GM20431 (cell line): ENCODE results near the gene ANKS1B.

Experiments used
- in situ Hi-C: fragments of 300-500 bp; cut with MseI, MboI; formaldehyde crosslinking; loops from one replicate; pipeline ENCODE4 v1.15.0; 2020; ENCODE audit warnings: low sequenced_read_pairs; ENCODE audit not compliant: unreplicated experiment

Gene ANKS1B

DNA sequence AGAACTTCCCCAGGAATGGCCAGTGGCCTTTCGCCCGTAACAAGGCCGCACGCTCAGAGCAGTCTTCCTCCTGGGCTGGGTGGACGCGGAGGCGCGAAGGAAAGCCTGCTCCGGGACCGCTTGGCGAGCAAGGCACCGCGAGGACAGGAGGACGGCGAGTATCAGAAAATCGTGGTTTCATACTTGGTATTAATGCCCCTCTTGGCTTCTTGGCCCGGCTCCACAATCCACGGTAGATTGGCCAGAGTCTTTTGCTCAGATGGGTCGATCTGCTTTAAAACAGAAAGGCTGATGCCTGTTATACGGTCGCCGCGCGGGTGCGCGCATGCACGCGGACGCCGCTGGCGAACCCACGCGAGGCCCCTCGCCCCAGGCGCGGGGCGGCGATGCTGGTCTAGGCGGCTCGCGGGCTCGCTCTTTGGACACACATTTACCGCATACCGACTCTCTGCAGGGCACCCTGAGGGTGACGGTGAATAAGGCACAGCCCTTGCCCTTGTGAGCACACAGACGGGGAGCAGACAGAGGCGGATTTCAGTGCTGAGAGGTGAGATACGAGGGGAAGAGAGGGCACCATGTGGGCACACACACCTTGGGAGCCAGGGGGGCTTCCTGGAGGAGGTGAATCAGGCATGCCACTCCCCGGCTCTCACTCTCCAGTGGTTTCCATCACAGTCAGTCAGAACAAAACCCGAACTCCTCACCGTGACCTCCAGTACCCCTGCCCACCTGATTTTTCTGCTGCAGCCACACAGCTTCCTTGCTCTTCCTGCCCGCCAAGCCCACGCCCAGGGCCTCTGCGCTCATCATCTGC lies 1239.0 kb downstream of the ANKS1B start:
- in situ Hi-C loops, result no loop called here

DNA sequence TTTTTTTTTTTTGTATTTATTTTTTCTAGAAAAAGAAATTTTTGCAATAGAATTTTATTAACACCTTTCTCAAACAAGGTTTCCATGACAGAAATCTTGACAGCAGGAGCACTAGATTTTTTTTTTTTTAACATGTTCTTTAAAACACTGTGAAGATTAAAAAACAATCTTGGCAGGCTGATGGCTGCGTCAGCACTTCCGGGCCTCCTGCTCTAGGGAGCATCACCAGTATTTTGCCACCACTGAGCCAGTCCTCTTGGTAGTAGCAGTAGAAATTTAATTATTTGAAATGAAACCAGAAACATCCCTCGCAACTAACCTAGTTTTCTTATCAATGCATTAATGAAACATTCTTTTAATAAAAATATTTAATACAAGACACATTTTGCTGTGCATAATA lies 1240.1 kb downstream of the ANKS1B start:
- in situ Hi-C loops, result no loop called here

DNA sequence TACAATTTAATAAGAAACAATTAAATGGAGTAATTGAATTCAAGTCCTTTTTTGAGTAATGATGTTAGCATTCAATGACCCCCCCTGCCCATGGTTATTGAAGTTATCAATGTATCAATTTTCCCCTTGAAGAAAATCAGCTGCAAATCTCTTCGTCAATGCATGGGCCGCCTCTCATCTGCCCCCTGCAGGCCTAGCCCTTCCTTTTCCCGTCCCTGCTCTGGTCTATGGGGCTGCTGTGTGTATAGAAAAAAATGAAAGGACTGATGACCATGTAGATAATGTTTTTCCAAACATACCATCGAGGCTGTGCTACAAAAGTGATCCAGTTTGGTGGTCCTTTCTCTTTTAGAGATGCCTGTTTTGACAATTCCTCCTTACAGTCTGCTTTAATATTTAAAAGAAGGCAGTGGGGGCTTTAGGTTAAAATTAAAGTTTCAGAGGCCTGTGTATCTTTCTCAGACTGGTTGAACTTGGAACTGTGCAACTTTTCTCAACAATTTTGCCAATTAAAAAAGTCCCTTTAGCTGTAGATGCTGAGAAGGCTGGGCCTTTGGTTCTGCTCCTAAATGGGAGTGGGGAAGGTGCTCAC lies 1241.3 kb downstream of the ANKS1B start:
- in situ Hi-C loops, result no loop called here

DNA sequence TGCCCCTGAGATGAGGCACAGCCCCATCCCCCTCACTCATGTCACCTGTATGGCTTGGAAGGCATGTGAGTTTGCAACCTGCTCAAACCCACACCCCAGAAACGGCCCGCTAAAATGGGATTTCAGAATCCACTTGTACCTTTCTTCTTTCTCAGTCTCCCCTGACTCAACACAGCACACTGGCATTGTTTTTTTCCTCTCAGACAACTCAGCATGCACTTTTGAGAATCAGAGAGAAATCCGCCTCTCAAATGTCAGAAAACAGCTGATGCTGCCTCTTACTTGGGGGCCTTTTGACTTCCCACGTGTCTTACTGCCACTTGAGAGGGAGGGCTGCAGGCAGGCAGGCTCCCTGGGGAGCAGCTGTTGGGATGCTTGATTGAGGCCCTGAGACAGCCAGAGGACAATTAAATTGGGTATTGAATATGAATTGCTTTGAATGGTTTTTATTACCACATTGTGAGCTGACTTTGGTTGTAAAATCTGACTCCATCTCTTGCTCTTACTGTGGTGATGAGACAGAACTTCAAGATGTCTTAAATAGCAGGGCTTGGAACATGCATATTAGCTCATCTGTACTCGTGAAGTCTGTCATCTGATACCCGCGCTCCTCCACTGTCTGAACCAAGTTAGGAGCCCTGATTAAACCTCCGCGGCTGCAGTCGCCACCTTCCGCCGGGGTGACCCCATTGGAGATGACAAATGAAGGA lies 1243.0 kb downstream of the ANKS1B start:
- in situ Hi-C loops, result no loop called here

DNA sequence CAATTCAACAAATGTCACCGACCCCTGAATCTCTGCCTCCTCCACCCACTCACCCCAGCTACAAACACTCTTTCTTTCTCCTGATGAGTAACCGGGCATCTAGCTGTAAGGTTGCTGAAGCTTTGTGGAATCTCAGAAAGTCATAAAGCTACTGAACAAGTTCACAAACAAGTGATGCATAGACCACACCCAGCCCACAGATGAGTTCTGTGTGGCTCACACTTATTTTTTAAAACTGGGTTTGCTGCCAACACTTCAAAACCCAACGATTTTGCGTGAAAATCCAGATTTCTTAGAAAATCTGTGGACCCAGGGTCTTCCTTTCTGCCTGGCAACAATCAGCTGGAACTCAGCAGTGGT lies 1243.6 kb downstream of the ANKS1B start:
- in situ Hi-C loops, result no loop called here

DNA sequence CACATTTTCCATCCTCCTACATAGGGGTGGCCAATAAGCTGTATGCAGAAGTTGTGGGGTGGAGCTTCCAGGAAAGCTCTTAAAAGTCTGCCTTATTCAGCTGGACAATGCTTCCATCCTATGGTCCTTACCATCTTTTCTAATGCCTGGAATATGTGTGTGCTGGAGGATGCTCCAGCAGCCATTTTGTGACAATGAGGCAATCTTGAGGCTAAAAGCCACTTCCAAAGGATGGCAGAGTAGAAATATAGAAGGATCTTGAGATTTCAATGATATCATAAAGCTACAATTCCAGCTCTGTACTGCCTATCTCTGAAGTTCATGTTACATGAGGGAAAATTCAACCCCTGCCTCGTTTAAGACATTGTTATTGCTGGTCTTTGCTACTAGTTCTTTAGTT lies 1244.0 kb downstream of the ANKS1B start:
- in situ Hi-C loops, result no loop called here

DNA sequence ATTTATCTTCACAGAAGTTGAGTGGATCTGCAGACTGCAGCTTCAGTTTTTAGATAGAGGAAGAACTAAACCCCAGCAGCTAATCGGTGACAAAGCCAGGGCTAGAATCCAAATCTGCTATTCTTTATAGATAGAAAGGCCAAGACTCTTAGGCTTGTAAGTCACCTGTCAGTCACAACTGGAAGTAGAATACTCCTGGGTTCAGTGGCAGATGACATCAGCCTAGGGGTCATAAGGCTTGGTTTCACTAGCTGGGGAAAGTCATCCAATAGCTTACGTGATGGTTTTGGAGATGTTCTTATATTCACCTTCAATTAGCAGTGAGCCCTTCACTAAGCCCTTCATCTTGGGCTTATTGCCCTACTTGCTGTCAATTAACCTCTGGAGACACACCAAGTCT lies 1246.2 kb downstream of the ANKS1B start:
- in situ Hi-C loops, result no loop called here

DNA sequence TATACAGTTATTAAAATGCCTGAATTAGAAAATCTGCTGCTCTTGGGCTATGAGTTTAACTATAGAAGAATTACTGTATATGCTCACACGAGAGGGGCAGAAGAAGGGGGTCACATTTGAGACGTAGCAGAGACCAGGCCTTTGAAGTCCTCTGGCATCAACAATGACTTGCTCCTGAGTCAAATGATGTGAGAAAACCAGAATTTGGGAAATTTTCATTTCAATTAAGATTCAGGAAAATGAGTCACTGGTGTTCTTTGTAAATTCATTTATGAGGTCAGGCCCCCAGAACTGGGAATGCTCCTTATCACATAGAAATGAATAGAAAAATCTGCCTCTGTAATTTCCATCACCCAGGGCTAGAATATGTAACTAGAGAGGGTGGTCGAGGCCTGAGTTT lies 1246.7 kb downstream of the ANKS1B start:
- in situ Hi-C loops, result no loop called here

DNA sequence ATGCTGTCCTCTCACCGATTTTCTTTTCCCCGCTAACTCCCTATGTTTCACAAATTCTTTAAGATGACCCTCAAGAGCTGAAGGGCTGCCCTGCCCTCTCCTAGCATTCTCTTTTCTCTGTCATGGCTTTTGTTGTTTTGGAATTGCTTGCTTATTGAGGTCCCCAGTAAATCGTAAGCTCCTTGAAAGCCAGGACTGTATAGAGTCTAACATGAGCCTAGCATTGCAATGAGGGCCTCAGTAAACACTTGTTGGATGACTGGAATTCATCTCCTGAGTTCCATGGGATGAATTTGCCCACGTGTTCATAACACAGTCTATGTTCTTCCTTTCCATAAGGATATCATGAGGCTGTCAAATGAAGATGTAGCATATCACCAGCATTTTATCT lies 1247.4 kb downstream of the ANKS1B start:
- in situ Hi-C loops, result no loop called here

DNA sequence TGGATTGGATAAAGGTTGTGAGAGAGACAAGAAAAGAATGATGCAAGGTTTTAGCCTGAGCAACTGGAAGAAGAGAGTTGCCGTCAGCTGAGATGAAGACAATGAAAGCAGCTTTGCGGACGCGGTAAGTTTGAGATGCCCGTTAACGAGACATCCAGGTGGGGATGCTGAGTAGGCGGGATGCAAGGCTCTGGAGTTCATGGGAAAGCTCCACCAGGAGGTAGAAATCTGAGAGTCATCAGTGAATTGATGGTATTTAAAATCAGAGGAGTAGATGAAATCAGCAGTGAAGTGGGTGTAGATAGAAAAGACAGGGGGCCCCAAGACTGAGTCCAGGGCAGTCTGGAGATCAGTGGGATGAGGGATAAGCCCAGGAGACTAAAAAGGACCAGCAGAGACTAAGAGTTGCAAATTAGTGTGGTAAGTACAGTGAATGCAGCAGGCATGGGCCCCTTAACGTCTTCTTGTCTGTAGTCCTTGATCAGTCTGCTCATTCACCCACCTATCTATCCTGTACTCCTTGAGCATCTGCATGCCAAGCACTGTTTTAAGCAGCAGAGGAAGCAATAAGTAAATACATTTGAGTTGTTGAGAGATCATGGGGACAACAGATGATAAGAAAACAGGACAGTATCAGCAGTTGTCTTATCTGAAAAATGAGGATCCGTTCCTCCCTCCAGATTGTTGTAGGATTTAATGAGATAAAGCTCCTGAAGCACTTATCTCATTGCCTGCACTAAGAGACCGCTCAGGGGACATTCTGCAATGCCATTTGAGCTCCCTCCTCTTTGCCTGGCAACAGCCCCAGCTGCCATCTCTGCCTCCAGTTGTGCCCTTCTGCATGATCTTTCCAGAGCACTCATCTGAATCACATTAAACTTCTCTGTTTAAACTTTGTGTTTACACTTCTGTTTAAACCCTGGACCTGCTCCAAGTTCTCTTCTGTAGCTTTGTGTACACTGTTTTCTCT lies 1248.1 kb downstream of the ANKS1B start:
- in situ Hi-C loops, result no loop called here

DNA sequence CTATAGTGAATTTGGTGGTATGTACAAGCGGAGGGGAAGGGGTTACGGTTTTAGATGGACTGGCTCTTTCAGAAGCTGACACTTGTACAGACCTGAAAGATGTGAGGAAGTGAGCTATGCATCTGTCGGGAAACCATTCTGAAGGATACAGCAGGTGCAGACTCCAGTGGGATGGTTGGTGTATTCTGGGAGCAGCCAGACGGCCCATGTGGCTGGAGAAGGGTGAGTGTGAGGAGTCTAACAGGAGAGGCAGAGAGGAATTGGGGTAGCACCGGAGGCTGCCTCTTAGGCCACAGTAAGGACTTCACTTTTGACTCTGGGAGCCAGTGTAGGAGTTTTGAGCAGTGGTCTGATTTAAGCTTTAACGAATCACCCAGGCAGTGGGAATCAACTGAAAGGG lies 1248.9 kb downstream of the ANKS1B start:
- in situ Hi-C loops, result no loop called here

DNA sequence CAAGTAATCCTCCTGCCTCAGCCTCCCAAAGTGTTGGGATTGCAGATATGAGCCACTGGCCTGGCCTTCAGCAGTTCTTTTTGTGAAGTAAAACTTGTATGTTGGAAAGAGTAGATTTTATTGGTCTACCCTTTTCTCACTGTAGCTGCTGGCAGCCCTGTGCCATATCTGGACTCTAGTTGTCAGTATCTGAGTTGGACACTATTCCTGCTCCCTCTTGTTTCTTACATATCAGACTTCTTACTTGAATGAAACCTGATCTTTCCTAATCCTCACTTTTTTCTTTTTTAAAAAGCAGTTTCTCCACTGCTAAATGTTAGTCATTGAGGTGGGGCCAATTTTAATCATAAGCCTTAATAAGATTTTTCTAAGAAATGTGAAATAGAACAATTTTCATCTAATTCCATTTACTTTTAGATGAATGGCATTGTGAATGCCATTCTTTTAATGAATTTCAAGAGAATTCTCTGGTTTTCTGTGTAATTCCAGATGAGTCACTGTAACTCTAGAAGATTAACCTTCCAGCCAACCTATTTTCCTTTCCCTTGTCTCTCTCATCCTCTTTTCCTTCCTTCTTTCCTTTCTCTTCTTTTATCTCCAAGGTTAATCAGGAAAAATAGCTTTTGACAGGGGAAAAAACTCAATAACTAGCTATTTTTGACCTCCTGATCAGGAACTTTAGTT lies 1250.9 kb downstream of the ANKS1B start:
- in situ Hi-C loops, result no loop called here

DNA sequence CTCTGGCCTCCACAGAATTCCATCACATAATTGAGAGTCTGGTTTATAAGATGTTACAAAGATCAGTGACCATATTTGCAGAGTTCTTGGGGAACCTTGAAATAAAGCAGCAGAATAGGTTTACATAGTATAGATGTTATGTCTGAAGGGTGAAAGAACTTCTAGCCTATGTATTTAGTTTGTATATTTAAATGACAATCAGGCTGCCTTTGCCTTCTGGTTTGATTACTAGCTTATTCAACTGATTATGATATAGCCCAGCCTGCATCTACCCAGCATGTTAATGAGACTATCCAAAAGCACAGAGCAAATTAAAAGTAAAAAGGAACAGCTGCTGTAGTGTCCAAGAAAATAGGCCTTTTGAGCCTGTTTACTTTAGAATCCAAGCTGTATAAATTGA lies 1254.3 kb downstream of the ANKS1B start:
- in situ Hi-C loops, result no loop called here

DNA sequence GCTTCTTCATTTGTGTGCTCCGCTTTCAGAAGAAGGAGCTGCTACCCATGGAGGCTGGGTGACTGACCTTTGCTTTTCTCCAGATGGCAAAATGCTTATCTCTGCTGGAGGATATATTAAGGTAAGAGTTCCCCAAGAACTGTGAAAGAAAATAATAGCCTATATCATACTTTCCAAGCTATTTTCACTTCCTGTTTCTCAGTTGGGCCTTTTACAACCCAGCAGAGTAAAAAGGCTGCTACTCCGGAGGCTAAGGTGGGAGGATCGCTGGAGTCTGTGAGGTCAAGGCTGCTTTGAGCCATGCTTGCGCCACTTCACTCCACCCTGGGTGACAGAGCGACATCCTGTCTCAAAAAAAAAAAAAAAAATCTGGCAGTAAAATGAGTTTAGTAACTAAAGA lies 1257.5 kb downstream of the ANKS1B start:
- in situ Hi-C loops, result no loop called here

DNA sequence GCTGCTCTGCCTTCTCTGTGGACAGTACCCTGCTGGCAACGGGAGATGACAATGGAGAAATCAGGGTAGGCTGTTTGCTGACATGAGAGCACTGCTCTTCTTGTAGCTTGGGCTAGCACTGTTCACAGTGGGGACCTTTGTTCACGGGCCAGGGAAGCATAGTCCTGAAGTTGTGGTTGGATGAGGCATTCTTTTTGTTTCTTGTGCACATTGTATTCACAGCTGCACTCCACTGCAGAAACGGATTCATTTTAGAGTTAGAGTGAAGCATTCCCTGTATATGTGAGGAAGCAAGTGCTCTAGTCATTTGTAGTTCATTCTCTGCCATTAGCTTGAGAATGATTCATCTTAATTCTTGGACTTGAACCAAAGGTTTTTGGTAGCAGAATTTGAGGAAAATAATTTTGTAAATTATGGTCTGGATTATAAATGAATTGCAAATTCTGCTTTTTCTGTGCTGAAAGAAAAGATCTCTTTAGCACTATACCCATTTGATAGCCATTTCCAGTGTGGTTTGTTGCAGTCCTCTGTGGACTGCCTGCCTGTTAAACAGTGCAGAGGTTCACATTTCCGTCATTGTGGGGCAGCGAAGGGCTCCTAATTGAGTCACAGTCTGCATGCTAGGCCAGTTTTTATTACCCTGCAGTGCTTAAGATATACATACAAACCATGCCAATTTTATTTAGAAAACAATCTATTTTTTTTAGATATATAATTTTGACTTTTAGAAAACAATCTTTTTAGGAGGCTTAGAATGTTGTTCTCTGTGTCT lies 1259.1 kb downstream of the ANKS1B start:
- in situ Hi-C loops, result no loop called here

DNA sequence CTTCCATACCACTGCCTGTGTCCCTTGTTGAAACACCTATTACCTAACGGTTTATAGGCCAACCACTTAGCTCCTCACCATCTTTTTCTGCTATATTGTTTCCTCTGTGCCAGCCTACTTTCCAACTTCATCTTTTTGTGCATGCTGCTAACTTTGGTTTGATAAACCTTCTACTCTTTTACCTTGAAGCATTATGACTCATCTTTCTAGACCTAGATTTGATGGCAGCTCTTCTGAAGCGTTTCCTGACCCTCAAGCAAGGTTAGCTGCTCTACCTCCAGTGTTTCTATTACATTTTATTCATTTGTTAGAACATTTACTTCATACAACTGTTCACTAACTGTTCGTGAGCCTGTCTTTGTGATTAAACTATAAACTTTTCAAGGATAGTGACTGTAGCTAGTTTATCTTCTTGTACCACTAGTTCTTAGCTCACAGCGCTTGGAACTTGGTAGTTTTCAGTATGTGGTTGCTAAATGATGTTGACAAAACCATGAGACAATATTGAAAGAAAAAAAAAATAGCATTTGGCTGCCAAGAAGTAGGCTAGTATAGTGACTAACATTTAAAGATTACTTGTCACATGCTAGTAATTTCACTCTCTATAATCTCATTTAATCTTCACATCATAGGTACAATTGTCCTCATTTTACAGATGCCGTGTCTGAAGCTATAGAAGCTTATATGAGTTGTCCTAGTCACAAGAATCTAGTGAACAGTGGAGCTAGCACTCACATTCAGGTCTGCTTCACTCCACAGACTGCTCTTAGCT lies 1260.2 kb downstream of the ANKS1B start:
- in situ Hi-C loops, result loop anchor here (25.0 kb wide), 1 partner anchor 263 kb away; no protein-coding TSS in a partner anchor

DNA sequence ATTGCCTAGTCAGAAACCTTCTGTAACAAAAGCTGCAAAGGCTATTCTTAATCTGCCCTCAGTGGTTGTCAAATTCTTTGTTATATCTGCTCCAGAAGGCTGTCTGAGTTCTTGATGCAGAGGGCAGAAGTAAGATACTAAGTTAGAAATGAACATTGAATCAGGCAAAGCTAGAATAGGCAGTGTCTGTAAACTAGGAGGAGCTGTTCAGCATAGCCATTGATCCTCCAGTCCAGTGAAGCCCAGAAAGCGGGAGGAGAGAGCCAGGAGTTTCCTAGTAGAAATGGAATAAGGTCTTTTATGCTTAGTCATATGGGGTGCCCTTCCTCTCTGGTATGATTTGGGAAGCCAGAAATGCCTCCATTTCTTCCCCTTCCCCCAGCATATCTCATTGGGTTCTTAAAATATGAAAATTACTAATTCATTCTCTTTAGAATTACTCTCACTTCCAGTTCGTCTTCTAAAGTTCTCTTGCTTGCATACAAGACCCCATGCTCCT lies 1263.5 kb downstream of the ANKS1B start:
- in situ Hi-C loops, result loop anchor here (25.0 kb wide), 1 partner anchor 266 kb away; no protein-coding TSS in a partner anchor
